Measurements from ENCODE around the gene HMX1.

DNA sequence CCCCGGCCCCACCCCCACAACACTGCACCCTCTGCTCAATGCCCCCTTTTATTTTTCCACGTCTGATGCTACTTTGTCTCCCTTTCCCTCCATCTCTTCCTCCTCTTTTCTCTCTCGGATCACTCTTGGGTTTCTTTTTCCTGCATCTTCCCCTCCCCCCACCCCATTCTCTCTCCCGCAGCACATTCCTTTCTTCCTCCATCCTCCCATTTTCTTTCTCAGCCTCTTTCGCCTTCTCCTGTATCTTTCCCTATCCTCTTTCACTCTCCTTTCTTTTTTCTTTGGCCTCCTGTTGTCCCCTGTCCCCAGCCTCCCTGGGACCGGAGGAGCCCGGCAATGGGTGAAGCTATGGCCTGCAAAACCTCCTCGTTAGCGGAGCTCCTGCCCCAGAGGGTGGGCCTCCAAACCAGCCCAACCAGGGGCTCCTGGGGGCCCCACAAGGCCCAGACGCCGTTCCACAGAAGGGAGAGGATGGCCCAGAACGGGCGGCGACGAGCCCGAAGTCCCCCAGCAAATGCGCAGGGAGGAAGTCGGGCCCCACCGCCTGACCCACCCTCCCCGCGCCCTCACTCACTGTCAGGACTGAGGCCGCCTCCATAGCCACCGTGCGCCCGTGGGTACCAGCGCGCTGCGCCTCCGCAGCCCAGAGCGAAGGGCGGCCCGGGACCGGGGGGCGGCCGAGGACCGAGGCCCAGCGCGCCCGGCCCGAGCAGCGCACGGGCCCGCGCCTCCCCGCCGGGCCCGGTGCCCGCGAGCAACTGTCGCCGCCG is 807 bp downstream of the HMX1 start:
- TF ChIP-seq, protein P1, sequence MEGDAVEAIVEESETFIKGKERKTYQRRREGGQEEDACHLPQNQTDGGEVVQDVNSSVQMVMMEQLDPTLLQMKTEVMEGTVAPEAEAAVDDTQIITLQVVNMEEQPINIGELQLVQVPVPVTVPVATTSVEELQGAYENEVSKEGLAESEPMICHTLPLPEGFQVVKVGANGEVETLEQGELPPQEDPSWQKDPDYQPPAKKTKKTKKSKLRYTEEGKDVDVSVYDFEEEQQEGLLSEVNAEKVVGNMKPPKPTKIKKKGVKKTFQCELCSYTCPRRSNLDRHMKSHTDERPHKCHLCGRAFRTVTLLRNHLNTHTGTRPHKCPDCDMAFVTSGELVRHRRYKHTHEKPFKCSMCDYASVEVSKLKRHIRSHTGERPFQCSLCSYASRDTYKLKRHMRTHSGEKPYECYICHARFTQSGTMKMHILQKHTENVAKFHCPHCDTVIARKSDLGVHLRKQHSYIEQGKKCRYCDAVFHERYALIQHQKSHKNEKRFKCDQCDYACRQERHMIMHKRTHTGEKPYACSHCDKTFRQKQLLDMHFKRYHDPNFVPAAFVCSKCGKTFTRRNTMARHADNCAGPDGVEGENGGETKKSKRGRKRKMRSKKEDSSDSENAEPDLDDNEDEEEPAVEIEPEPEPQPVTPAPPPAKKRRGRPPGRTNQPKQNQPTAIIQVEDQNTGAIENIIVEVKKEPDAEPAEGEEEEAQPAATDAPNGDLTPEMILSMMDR (IDR thresholded peaks at IDR 0.05) = no peak
- TF ChIP-seq POLR2A (IDR thresholded peaks at IDR 0.05) = no peak
